ENCODE results near the gene WDSUB1. TPM values are rescaled to one million over a fixed set of nuclear protein-coding genes. Genes with fewer than 3 reads are reported as not detected.

WDSUB1 gene
- polyA plus RNA-seq, 1 of the 3 experiments (the other 2 are of a cell fraction) = 5.3 TPM

- H3K9me2 ChIP-seq = no peaks in the 10 kb centered on the region
- ChIA-PET CTCF (no interaction called here), POLR2A (no interaction called here)
- H3K9me3 ChIP-seq = no peaks in the 10 kb centered on the region
- H3K27me3 ChIP-seq (ENCODE audit: insufficient read depth) = no peaks in the 10 kb centered on the region
- H3F3A ChIP-seq (replicated peaks; ENCODE audit: insufficient read depth) = peaks cover 7% of the 10 kb centered on the region
- H3K36me3 ChIP-seq (replicated peaks in 1 of 2; ENCODE audit: control insufficient read depth in 1 of 2, insufficient read depth in 2 of 2, low read length in 1 of 2) = no peaks in the 10 kb centered on the region
- TF ChIP-seq SMC3 (IDR thresholded peaks at IDR 0.05; ENCODE audit: low read depth, low read length) (no peak), RFX5 (IDR thresholded peaks at IDR 0.05; ENCODE audit: low read length) (no peak), IRF3 (IDR thresholded peaks at IDR 0.05; ENCODE audit: low read depth, low read length) (no peak), FOXJ3 (CRISPR knock-in tag; IDR thresholded peaks at IDR 0.05) (no peak), RAD21 (IDR thresholded peaks at IDR 0.05; ENCODE audit: low read length) (no peak), RXRA (IDR thresholded peaks at IDR 0.05; ENCODE audit: borderline replicate concordance, low read depth) (no peak), USF1 (IDR thresholded peaks at IDR 0.05; ENCODE audit: borderline replicate concordance, low read depth) (no peak), POLR2AphosphoS5 (IDR thresholded peaks at IDR 0.05; ENCODE audit: low read depth, low read length) (no peak), GATA2 (CRISPR knock-in tag; IDR thresholded peaks at IDR 0.05) (no peak), YY1 (IDR thresholded peaks at IDR 0.05; ENCODE audit: low read depth) (no peak), NFIC (IDR thresholded peaks at IDR 0.05; ENCODE audit: borderline replicate concordance) (no peak)
- TF ChIP-seq, protein P1, sequence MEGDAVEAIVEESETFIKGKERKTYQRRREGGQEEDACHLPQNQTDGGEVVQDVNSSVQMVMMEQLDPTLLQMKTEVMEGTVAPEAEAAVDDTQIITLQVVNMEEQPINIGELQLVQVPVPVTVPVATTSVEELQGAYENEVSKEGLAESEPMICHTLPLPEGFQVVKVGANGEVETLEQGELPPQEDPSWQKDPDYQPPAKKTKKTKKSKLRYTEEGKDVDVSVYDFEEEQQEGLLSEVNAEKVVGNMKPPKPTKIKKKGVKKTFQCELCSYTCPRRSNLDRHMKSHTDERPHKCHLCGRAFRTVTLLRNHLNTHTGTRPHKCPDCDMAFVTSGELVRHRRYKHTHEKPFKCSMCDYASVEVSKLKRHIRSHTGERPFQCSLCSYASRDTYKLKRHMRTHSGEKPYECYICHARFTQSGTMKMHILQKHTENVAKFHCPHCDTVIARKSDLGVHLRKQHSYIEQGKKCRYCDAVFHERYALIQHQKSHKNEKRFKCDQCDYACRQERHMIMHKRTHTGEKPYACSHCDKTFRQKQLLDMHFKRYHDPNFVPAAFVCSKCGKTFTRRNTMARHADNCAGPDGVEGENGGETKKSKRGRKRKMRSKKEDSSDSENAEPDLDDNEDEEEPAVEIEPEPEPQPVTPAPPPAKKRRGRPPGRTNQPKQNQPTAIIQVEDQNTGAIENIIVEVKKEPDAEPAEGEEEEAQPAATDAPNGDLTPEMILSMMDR (IDR thresholded peaks at IDR 0.05) = no peak
- WGBS (ENCODE audit: low lambda C conversion rate) = 92% methylated on average over 6 of the region's 6 CpGs
- no peak for DNase-seq
- H3K79me2 ChIP-seq (ENCODE audit: insufficient read depth) = no peaks in the 10 kb centered on the region
- no peak overlapping the region for H3K9ac ChIP-seq
- H3K4me2 ChIP-seq = no peak overlapping the region
- no peaks in the 10 kb centered on the region for H4K20me1 ChIP-seq (ENCODE audit: insufficient read depth)
- no peak overlapping the region for H3K27ac ChIP-seq (ENCODE audit: low read depth in 2 of 2, low read length in 1 of 2)
- H2AFZ ChIP-seq (ENCODE audit: low read depth) = no peak overlapping the region
- H3K4me3 ChIP-seq (ENCODE audit: low read depth in 2 of 2, low read length in 1 of 2) = no peak overlapping the region
- peaks cover 8 to 9% of the 10 kb centered on the region in 2 experiments; a peak in 3 of 4 replicates for H3K4me1 ChIP-seq (ENCODE audit: control insufficient read depth in 1 of 2, insufficient read depth in 2 of 2, low read depth in 1 of 2, low read length in 1 of 2)
These were observed 5.7 kb upstream of the WDSUB1 start for GRCh38 chr2:159292157-159292556.

- DNase-seq = peak; percentile 57
- no peaks in the 10 kb centered on the region for H3K9me3 ChIP-seq
- peaks cover 9% of the 10 kb centered on the region; the same call in 1 of the 2 replicates for H3K79me2 ChIP-seq (ENCODE audit: insufficient read depth)
- no peak overlapping the region for H3K4me3 ChIP-seq (ENCODE audit: low read depth in 2 of 2, low read length in 1 of 2)
- H3K27me3 ChIP-seq (ENCODE audit: insufficient read depth) = no peaks in the 10 kb centered on the region
- peaks cover 9 to 13% of the 10 kb centered on the region in 2 experiments; a peak in 3 of 4 replicates for H3K4me1 ChIP-seq (ENCODE audit: control insufficient read depth in 1 of 2, insufficient read depth in 2 of 2, low read depth in 1 of 2, low read length in 1 of 2)
- H3F3A ChIP-seq (replicated peaks; ENCODE audit: insufficient read depth) = peaks cover 7% of the 10 kb centered on the region
- peak overlapping the region in 1 of 2 experiments; percentile 7; a peak in 1 of 4 replicates for H3K27ac ChIP-seq (ENCODE audit: low read depth in 2 of 2, low read length in 1 of 2)
- no peak overlapping the region for H3K4me2 ChIP-seq
- H3K9ac ChIP-seq = no peak overlapping the region
- WGBS (ENCODE audit: low lambda C conversion rate) = 42% methylated on average over 7 of the region's 7 CpGs
- ChIA-PET POLR2A (interaction anchor here (0.9 to 1.1 kb wide), 2 partner anchors 160 to 422 kb away, joined by 3 to 4 read pairs; partner anchors contain the start of gene MARCHF7), CTCF (interaction anchor here (1.3 to 1.4 kb wide), 2 partner anchors 16 to 172 kb away, joined by 3 to 4 read pairs; no protein-coding TSS in a partner anchor)
- H3K9me2 ChIP-seq = no peaks in the 10 kb centered on the region
- H3K36me3 ChIP-seq (replicated peaks in 1 of 2; ENCODE audit: control insufficient read depth in 1 of 2, insufficient read depth in 2 of 2, low read length in 1 of 2) = no peaks in the 10 kb centered on the region
- no peak overlapping the region for H2AFZ ChIP-seq (ENCODE audit: low read depth)
- H4K20me1 ChIP-seq (ENCODE audit: insufficient read depth) = no peaks in the 10 kb centered on the region
- TF ChIP-seq, protein P2, sequence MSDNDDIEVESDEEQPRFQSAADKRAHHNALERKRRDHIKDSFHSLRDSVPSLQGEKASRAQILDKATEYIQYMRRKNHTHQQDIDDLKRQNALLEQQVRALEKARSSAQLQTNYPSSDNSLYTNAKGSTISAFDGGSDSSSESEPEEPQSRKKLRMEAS (IDR thresholded peaks at IDR 0.05; ENCODE audit: low read depth) = no peak
- peak; percentile 40 for TF ChIP-seq JUND (IDR thresholded peaks at IDR 0.05)
- TF ChIP-seq CHD2 (IDR thresholded peaks at IDR 0.05; ENCODE audit: low read length, partially characterized antibody) = peak; percentile 44
- TF ChIP-seq RFX5 (IDR thresholded peaks at IDR 0.05; ENCODE audit: low read length) = no peak
- TF ChIP-seq USF1 (IDR thresholded peaks at IDR 0.05; ENCODE audit: borderline replicate concordance, low read depth) = no peak
- TF ChIP-seq REST (IDR thresholded peaks at IDR 0.05; ENCODE audit: low read depth, low read length) = no peak
- TF ChIP-seq USF2 (IDR thresholded peaks at IDR 0.05; ENCODE audit: borderline replicate concordance, low read depth, low read length) = no peak
These were observed 3.9 kb upstream of the WDSUB1 start for GRCh38 chr2:159290289-159290907.
